ENCODE measurements around the gene PCDHA4.
"Not testable (repeated sequence)": the region's sequence is repeated elsewhere in the genome, so short reads cannot be mapped to it uniquely, and the experiment has no call there.

PCDHA4 gene

DNA sequence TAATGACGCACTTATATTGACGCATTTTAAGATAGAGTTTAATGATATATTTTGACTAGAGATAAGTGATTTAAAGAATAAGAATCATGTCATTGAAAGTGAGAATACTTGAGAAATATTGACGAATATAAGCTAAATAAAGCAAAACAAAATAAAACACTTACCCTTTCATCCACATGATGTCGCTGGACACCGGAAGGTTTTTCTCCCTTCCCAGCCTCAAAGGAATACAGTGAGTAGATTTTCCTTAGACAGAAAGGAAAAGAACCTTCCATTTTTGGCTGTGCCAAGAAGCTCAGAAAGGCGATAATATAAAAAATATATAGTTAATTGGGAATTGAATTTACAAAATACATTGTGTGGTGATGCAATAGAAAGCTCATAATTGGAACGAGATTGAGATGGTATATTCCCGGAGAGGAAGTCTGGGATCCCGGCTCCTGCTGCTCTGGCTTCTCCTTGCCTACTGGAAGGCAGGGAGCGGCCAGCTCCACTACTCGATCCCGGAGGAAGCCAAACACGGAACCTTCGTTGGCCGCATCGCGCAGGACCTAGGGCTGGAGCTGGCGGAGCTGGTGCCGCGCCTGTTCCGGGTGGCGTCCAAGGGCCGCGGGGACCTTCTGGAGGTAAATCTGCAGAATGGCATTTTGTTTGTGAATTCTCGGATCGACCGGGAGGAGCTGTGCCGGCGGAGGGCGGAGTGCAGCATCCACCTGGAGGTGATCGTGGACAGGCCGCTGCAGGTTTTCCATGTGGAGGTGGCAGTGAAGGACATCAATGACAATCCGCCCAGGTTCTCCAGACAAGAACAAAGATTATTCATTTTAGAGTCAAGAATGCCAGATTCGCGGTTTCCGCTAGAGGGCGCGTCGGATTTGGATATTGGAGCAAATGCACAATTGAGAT is 14.8 kb downstream of the PCDHA4 start, which contains the start of gene PCDHA5:
PCDHA5 (plus strand) TSS at position 239 of the 906 bp plus-strand sequence.
- DNase-seq (ENCODE audit: low spot score), result no peak

DNA sequence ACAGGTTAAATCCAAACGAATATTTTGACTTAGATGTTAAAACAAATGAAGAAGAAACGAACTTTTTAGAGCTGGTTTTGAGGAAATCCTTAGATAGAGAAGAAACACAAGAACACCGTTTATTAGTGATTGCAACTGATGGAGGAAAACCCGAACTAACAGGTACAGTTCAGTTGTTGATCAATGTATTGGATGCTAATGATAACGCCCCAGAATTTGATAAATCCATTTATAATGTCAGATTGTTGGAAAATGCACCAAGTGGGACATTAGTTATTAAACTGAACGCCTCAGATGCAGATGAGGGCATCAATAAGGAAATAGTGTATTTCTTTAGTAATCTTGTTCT is 15.4 kb downstream of the PCDHA4 start:
- no peak for DNase-seq (ENCODE audit: low spot score)

DNA sequence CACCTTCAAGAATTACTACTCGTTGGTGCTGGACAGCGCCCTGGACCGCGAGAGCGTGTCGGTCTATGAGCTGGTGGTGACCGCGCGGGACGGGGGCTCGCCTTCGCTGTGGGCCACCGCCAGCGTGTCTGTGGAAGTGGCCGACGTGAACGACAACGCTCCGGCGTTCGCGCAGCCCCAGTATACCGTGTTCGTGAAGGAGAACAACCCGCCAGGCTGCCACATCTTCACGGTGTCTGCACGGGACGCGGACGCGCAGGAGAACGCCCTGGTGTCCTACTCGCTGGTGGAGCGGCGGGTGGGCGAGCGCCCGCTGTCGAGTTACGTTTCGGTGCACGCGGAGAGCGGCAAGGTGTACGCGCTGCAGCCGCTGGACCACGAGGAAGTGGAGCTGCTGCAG is 16.1 kb downstream of the PCDHA4 start:
- not testable (repeated sequence) for DNase-seq (ENCODE audit: low spot score)

DNA sequence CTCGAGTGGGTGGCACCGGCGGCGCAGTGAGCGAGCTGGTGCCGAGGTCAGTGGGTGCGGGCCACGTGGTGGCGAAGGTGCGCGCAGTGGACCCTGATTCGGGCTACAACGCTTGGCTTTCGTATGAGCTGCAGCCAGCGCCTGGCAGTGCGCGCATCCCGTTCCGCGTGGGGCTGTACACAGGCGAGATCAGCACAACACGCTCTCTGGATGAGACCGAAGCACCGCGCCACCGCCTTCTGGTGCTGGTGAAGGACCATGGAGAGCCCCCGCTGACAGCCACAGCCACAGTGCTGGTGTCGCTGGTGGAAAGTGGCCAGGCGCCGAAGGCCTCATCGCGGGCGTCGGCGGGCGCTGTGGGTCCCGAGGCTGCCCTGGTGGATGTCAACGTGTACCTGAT is 16.6 kb downstream of the PCDHA4 start:
- no peak for DNase-seq (ENCODE audit: low spot score)

DNA sequence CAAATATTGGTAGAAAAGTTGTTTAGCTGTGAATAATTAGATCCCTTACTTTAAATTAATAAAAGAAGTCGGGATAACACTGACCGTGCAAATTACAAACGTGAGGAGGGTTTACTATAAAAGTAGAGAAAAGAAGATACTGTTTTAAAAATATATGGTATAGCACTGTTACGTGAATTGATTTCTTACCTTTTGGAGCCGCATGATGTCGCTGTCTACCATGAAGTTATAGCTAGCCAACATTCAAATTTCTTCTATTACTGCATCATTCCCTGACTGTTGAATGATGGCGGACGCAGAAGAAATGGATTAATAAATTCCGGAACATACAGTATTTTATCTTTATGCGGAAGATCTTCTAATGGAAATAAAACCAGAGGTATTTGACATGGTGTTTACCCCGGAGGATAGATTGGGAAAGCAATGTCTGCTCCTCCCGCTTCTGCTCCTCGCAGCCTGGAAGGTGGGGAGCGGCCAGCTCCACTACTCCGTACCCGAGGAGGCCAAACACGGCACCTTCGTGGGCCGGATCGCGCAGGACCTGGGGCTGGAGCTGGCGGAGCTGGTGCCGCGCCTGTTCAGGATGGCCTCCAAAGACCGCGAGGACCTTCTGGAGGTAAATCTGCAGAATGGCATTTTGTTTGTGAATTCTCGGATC is 21.0 kb downstream of the PCDHA4 start, which contains the start of gene PCDHA6:
PCDHA6 (plus strand) TSS at position 257 of the 658 bp plus-strand sequence; CDS start at position 389, 132 bp downstream.
- DNase-seq (ENCODE audit: low spot score), result no peak

DNA sequence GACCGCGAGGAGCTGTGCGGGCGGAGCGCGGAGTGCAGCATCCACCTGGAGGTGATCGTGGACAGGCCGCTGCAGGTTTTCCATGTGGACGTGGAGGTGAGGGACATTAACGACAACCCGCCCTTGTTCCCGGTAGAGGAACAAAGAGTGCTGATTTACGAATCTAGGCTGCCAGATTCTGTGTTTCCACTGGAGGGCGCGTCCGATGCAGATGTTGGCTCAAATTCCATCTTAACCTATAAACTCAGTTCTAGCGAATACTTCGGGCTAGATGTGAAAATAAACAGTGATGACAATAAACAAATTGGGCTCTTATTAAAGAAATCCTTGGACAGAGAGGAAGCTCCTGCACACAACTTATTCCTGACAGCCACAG is 21.5 kb downstream of the PCDHA4 start:
- no peak for DNase-seq (ENCODE audit: low spot score)

DNA sequence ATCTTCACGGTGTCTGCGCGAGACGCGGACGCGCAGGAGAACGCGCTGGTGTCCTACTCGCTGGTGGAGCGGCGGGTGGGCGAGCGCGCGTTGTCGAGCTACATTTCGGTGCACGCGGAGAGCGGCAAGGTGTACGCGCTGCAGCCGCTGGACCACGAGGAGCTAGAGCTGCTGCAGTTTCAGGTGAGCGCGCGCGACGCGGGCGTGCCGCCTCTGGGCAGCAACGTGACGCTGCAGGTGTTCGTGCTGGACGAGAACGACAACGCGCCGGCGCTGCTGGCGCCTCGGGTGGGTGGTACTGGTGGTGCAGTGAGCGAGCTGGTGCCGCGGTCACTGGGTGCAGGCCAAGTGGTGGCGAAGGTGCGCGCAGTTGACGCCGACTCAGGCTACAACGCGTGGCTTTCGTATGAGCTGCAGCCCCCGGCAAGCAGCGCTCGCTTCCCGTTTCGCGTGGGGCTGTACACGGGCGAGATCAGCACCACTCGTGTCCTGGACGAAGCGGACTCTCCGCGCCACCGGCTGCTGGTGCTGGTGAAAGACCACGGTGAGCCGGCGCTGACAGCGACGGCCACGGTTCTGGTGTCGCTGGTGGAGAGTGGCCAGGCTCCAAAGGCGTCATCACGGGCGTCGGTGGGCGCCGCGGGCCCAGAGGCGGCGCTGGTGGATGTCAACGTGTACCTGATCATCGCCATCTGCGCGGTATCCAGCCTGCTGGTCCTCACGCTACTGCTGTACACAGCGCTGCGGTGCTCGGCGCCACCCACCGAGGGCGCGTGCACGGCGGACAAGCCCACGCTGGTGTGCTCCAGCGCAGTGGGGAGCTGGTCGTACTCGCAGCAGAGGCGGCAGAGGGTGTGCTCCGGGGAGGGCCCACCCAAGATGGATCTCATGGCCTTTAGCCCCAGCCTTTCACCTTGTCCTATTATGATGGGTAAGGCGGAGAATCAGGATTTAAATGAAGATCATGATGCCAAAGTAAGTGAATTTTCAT is 22.9 kb downstream of the PCDHA4 start:
- not testable (repeated sequence) for DNase-seq (ENCODE audit: low spot score)

DNA sequence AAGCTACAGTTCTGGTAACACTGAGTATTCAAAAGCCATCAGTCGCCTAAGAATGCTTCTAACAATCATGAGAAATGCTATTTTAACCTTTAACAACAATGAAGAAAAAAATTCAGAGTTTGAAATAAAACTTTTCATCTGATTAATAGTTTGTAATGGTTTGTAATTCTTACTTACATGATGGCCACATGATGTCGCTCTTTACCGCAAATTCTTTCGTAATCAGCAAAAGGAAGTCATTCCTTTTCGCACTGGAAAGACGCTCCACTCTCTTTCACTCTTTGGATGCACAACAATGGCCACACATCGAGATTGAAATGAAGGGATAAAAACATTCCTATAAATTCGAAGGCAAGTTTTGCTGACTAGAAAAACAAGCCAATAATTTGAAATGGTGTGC is 27.1 kb downstream of the PCDHA4 start, which contains the start of gene PCDHA7:
PCDHA7 (plus strand) TSS at position 277 of the 400 bp plus-strand sequence; CDS start at position 392, 115 bp downstream.
- no peak for DNase-seq (ENCODE audit: low spot score)

DNA sequence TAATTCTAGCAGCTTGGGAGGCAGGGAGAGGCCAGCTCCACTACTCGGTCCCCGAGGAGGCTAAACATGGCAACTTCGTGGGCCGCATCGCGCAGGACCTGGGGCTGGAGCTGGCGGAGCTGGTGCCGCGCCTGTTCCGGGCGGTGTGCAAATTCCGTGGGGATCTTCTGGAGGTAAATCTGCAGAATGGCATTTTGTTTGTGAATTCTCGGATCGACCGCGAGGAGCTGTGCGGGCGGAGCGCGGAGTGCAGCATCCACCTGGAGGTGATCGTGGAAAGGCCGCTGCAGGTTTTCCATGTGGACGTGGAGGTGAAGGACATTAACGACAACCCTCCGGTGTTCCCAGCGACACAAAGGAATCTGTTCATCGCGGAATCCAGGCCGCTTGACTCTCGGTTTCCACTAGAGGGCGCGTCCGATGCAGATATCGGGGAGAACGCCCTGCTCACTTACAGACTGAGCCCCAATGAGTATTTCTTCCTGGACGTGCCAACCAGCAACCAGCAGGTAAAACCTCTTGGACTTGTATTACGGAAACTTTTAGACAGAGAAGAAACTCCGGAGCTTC is 27.7 kb downstream of the PCDHA4 start:
- not testable (repeated sequence) for DNase-seq (ENCODE audit: low spot score)

DNA sequence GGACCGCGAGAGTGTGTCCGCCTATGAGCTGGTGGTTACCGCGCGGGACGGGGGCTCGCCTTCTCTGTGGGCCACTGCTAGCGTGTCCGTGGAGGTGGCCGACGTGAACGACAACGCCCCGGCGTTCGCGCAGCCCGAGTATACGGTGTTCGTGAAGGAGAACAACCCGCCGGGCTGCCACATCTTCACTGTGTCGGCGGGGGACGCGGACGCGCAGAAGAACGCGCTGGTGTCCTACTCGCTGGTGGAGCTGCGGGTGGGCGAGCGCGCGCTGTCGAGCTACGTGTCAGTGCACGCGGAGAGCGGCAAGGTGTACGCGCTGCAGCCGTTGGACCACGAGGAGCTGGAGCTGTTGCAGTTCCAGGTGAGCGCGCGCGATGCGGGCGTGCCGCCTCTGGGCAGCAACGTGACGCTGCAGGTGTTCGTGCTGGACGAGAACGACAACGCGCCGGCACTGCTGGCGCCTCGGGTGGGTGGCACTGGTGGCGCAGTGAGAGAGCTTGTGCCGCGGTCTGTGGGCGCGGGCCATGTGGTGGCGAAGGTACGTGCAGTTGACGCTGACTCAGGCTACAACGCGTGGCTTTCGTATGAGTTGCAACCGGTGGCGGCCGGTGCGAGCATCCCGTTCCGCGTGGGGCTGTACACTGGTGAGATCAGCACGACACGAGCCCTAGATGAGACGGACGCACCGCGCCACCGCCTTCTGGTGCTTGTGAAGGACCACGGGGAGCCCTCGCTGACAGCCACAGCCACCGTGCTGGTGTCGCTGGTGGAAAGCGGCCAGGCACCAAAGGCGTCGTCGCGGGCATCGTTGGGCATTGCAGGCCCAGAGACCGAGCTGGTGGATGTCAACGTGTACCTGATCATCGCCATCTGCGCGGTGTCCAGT is 29.0 kb downstream of the PCDHA4 start:
- no peak for DNase-seq (ENCODE audit: low spot score)

DNA sequence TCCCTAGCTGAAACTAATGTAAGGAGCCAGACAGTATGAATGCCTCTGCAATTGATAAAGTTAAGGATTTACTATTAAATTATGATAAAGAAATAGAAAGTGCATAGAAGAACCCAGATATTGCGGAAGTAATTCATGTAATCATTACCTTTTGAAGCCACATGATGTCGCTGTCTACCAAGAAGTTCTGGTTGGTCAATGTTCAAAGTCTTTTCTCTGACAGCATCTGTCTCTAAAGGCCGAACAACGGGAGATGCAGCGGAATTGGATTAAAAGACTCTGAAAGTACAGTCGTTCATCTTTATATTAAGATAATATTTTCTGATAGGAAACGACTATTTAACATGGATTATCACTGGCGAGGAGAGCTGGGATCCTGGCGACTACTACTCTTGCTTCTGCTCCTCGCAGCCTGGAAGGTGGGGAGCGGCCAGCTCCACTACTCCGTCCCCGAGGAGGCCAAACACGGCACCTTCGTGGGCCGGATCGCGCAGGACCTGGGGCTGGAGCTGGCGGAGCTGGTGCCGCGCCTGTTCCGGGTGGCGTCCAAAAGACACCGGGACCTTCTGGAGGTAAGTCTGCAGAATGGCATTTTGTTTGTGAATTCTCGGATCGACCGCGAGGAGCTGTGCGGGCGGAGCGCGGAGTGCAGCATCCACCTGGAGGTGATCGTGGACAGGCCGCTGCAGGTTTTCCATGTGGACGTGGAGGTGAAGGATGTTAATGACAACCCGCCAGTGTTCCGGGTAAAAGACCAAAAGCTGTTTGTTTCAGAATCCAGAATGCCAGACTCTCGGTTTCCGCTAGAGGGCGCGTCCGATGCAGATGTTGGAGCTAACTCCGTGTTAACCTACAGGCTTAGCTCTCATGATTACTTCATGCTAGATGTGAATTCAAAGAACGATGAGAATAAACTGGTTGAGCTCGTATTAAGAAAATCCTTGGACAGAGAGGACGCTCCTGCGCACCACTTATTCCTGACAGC is 34.4 kb downstream of the PCDHA4 start, which contains the start of gene PCDHA8:
PCDHA8 (plus strand) TSS at position 210 of the 985 bp plus-strand sequence; CDS start at position 345, 135 bp downstream.
- no peak for DNase-seq (ENCODE audit: low spot score)

DNA sequence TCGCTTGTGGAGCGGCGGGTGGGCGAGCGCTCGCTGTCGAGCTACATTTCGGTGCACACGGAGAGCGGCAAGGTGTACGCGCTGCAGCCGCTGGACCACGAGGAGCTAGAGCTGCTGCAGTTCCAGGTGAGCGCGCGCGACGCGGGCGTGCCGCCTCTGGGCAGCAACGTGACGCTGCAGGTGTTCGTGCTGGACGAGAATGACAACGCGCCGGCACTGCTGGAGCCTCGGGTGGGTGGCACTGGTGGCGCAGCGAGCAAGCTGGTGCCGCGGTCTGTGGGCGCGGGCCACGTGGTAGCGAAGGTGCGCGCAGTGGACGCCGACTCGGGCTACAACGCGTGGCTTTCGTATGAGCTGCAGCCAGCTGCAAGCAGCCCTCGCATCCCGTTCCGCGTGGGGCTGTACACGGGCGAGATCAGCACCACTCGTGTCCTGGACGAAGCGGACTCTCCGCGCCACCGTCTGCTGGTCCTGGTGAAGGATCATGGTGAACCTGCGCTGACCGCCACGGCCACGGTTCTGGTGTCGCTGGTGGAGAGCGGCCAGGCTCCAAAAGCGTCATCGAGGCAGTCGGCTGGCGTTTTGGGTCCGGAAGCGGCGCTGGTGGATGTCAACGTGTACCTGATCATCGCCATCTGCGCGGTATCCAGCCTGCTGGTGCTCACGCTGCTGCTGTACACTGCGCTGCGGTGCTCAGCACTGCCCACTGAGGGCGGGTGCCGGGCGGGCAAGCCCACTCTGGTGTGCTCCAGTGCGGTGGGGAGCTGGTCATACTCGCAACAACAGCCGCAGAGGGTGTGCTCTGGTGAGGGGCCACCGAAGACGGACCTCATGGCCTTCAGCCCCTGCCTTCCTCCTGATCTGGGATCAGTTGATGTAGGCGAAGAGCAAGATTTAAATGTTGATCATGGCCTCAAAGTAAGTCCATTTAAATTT is 36.2 kb downstream of the PCDHA4 start:
- DNase-seq (ENCODE audit: low spot score), result no peak

DNA sequence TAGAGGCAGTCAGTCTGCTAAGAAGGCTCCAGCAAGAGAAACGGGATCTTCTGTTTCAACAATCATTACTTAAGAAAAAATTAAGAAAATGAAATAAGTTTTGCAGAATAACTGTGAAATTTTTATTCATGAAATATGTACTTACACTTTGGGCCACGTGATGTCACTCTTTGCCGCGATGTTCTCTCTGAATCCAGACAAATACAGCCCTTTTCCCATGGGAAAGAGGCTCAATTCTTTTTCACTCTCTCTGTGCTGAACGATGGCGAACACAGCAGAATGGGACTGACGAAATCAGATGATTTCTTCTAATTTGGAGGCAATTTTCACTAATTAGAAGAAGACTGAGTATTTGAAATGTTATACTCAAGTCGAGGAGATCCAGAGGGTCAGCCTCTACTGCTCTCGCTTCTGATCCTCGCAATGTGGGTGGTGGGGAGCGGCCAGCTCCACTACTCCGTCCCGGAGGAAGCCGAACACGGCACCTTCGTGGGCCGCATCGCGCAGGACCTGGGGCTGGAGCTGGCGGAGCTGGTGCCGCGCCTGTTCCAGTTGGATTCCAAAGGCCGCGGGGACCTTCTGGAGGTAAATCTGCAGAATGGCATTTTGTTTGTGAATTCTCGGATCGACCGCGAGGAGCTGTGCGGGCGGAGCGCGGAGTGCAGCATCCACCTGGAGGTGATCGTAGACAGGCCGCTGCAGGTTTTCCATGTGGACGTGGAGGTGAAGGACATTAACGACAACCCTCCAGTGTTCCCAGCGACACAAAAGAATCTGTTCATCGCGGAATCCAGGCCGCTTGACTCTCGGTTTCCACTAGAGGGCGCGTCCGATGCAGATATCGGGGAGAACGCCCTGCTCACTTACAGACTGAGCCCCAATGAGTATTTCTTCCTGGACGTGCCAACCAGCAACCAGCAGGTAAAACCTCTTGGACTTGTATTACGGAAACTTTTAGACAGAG is 41.6 kb downstream of the PCDHA4 start, which contains the start of gene PCDHA9:
PCDHA9 (plus strand) TSS at position 244 of the 964 bp plus-strand sequence; CDS start at position 358, 114 bp downstream.
- DNase-seq (ENCODE audit: low spot score), result not testable (repeated sequence)

DNA sequence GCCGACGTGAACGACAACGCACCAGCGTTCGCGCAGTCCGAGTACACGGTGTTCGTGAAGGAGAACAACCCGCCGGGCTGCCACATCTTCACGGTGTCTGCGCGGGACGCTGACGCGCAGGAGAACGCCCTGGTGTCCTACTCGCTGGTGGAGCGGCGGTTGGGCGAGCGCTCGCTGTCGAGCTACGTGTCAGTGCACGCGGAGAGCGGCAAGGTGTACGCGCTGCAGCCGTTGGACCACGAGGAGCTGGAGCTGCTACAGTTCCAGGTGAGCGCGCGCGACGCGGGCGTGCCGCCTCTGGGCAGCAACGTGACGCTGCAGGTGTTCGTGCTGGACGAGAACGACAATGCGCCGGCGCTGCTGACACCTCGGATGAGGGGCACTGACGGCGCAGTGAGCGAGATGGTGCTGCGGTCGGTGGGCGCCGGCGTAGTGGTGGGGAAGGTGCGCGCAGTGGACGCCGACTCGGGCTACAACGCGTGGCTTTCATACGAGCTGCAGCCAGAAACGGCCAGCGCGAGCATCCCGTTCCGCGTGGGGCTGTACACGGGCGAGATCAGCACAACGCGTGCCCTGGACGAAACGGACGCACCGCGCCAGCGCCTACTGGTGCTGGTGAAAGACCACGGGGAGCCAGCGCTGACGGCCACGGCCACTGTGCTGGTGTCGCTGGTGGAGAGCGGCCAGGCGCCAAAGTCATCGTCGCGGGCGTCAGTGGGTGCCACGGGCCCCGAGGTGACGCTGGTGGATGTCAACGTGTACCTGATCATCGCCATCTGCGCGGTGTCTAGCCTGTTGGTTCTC is 43.2 kb downstream of the PCDHA4 start:
- DNase-seq (ENCODE audit: low spot score), result not testable (repeated sequence)

DNA sequence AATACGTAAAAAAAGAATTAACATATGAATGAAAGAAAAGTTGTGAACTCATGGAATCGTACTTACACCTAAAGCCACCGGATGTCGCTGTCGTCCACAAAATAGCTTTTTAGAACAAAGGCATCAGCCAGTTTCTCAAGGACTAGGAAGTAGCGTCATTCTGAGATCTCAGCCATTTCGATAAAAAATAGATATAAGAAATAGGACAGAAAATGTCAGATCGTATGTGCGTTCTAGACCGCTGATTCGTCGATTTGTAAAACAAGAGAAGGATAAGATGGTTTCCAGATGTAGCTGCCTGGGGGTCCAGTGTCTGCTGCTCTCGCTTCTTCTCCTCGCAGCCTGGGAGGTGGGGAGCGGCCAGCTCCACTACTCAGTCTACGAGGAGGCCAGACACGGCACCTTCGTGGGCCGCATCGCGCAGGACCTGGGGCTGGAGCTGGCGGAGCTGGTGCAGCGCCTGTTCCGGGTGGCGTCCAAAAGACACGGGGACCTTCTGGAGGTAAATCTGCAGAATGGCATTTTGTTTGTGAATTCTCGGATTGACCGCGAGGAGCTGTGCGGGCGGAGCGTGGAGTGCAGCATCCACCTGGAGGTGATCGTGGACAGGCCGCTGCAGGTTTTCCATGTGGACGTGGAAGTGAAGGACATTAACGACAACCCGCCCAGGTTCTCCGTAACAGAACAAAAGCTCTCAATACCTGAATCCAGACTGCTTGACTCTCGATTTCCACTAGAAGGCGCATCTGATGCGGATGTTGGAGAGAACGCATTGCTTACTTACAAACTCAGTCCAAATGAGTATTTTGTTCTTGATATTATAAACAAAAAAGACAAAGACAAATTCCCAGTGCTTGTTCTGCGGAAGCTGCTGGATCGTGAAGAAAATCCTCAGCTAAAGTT is 49.2 kb downstream of the PCDHA4 start, which contains the start of gene PCDHA10:
PCDHA10 (plus strand) TSS at position 126 of the 903 bp plus-strand sequence; CDS start at position 278, 152 bp downstream.
- no peak for DNase-seq (ENCODE audit: low spot score)

All from kidney capillary endothelial cell (primary cell).